ENCODE results near the gene ADARB1.

- TF ChIP-seq, protein P1, sequence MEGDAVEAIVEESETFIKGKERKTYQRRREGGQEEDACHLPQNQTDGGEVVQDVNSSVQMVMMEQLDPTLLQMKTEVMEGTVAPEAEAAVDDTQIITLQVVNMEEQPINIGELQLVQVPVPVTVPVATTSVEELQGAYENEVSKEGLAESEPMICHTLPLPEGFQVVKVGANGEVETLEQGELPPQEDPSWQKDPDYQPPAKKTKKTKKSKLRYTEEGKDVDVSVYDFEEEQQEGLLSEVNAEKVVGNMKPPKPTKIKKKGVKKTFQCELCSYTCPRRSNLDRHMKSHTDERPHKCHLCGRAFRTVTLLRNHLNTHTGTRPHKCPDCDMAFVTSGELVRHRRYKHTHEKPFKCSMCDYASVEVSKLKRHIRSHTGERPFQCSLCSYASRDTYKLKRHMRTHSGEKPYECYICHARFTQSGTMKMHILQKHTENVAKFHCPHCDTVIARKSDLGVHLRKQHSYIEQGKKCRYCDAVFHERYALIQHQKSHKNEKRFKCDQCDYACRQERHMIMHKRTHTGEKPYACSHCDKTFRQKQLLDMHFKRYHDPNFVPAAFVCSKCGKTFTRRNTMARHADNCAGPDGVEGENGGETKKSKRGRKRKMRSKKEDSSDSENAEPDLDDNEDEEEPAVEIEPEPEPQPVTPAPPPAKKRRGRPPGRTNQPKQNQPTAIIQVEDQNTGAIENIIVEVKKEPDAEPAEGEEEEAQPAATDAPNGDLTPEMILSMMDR (IDR thresholded peaks at IDR 0.05; ENCODE audit: insufficient read depth, low read depth, low read length) = no peak
- no peak for TF ChIP-seq EZH2 (IDR thresholded peaks at IDR 0.05; ENCODE audit: insufficient read depth, low read length)
Observed at GRCh38 chr21:45048968-45049367, 25.4 kb upstream of the ADARB1 start.

Data from astrocyte (in vitro differentiated cells and primary cell).